Right atrium auricular region (tissue), 2 donors: ENCODE data around the gene PLD6. TPM values are rescaled to one million over a fixed set of nuclear protein-coding genes. Genes with fewer than 3 reads are reported as not detected.
A peak's percentile ranks its signal among the peaks of the same experiment; 100 is the strongest.
"Not testable (repeated sequence)": the region's sequence is repeated elsewhere in the genome, so short reads cannot be mapped to it uniquely, and the experiment has no call there.

Source experiments
- DNase-seq: peaks from one replicate; pipeline ENCODE4 v3.0.0-alpha.2; 2019; ENCODE audit warnings: low spot score
- H3K27ac ChIP-seq, 2 donors: fragments of 200-600 bp; sonication (generic); 1 replicate in 1 of 2; 2 replicates in 1 of 2; pipeline ENCODE4 v1.5.1; 2016 to 2019
- H3K27me3 ChIP-seq, 2 donors: fragments of 200-600 bp; sonication (generic); one replicate each; pipeline versions ENCODE4 v1.5.1 to v1.6.0; 2017 to 2019
- H3K36me3 ChIP-seq: fragments of 200-600 bp; sonication (generic); one replicate; pipeline ENCODE4 v1.5.1; 2016
- H3K4me1 ChIP-seq, 2 donors: fragments of 200-600 bp; sonication (generic); one replicate each; pipeline versions ENCODE4 v1.5.1 to v1.6.0; 2017 to 2019
- H3K4me3 ChIP-seq, 2 donors: fragments of 200-600 bp; sonication (generic); 1 replicate in 1 of 2; 2 replicates in 1 of 2; pipeline ENCODE4 v1.5.1; 2017 to 2019; ENCODE audit warnings: mild to moderate bottlenecking in 1 of 2, moderate library complexity in 1 of 2
- H3K9me3 ChIP-seq, 2 donors: fragments of 200-600 bp; sonication (generic); one replicate each; pipeline ENCODE4 v1.5.1; 2019
- CTCF ChIP-seq, 2 donors: fragments of 200-600 bp; sonication (generic); IDR thresholded peaks; one replicate each; pipeline ENCODE4 v1.5.1; 2019; ENCODE audit warnings: antibody characterized with exemption in 2 of 2
- total RNA-seq, 2 donors: library from RNA; depleted of rRNA; stranded (reverse); fragments of >200 nt; gene quantifications; one replicate each; pipeline ENCODE4 v1.1.0, GENCODE V29; 2016

The PLD6 gene
- total RNA-seq, 2 donors from 2014 or later = 3.1 to 6.8 TPM

- Histone ChIP-seq H3K27ac (peak overlapping the region in 1 of 2 donors; percentile 18), H3K36me3 (no peaks in the 10 kb centered on the region), H3K4me1 (peaks cover 0 to 48% of the 10 kb centered on the region in 2 donors), H3K27me3 (no peaks in the 10 kb centered on the region), H3K4me3 (no peak overlapping the region), H3K9me3 (no peaks in the 10 kb centered on the region)
- no peak for DNase-seq
- no peak for TF ChIP-seq CTCF (IDR thresholded peaks at IDR 0.05)
Measured at GRCh38 chr17:17201271-17201670, 4.9 kb downstream of the PLD6 start.

- TF ChIP-seq CTCF (IDR thresholded peaks at IDR 0.05) = no peak
- Histone ChIP-seq H3K27ac (no peak overlapping the region), H3K4me3 (no peak overlapping the region), H3K36me3 (no peaks in the 10 kb centered on the region), H3K4me1 (peaks cover 0 to 43% of the 10 kb centered on the region in 2 donors), H3K9me3 (no peaks in the 10 kb centered on the region), H3K27me3 (no peaks in the 10 kb centered on the region)
- DNase-seq = no peak
Measured at GRCh38 chr17:17200831-17201230, 5.3 kb downstream of the PLD6 start.

- no peaks in the 10 kb centered on the region for H3K27me3 ChIP-seq
- no peak for TF ChIP-seq CTCF (IDR thresholded peaks at IDR 0.05)
- no peak overlapping the region for H3K4me3 ChIP-seq
- DNase-seq = no peak
- no peaks in the 10 kb centered on the region for H3K36me3 ChIP-seq
- no peaks in the 10 kb centered on the region for H3K9me3 ChIP-seq
- H3K4me1 ChIP-seq = peaks cover 0 to 38% of the 10 kb centered on the region in 2 donors
- no peak overlapping the region for H3K27ac ChIP-seq
Measured at GRCh38 chr17:17200311-17200710, 5.8 kb downstream of the PLD6 start.

GRCh38 chr17:17198281-17198680 is 7.9 kb downstream of the PLD6 start:
- Histone ChIP-seq H3K27ac (no peak overlapping the region), H3K27me3 (no peaks in the 10 kb centered on the region), H3K4me1 (peaks cover 0 to 18% of the 10 kb centered on the region in 2 donors), H3K9me3 (no peaks in the 10 kb centered on the region), H3K4me3 (no peak overlapping the region), H3K36me3 (no peaks in the 10 kb centered on the region)
- TF ChIP-seq CTCF (IDR thresholded peaks at IDR 0.05) = no peak
- DNase-seq = no peak

GRCh38 chr17:17196776-17197175 is 9.4 kb downstream of the PLD6 start:
- Histone ChIP-seq H3K36me3 (no peaks in the 10 kb centered on the region), H3K27ac (no peak overlapping the region), H3K27me3 (no peaks in the 10 kb centered on the region), H3K4me3 (no peak overlapping the region), H3K9me3 (no peaks in the 10 kb centered on the region), H3K4me1 (peaks cover 0 to 16% of the 10 kb centered on the region in 2 donors)
- no peak for TF ChIP-seq CTCF (IDR thresholded peaks at IDR 0.05)
- DNase-seq = no peak

GRCh38 chr17:17195466-17195865 is 10.7 kb downstream of the PLD6 start:
- H3K27ac ChIP-seq = not testable (repeated sequence)

More at GRCh38 chr17:17195466-17195865, 10.7 kb downstream of the PLD6 start:
- H3K4me3 ChIP-seq, H3K36me3 ChIP-seq, DNase-seq, H3K9me3 ChIP-seq, H3K27me3 ChIP-seq: not testable (repeated sequence)
- H3K4me1 ChIP-seq = peaks cover 0 to 24% of the 10 kb centered on the region in 2 donors
